ENCODE measurements around the gene CLK1. TPM values are rescaled to one million over a fixed set of nuclear protein-coding genes. Genes with fewer than 3 reads are reported as not detected.

CLK1 gene
- total and polyA plus RNA-seq, 3 donors from 2014 or later: 62.7 to 117 (median 107) TPM

- whole genome bisulfite sequencing, 2 donors: 95 to 98% methylated on average over 2 of the region's 2 CpGs
- DNase-seq: no peak
- H3K36me3 ChIP-seq (ENCODE audit: low read depth, missing control alignments): no peaks in the 10 kb centered on the region
- no peaks in the 10 kb centered on the region for H3K4me1 ChIP-seq
- TF ChIP-seq POLR2A (IDR thresholded peaks at IDR 0.05): no peak
- TF ChIP-seq CTCF (IDR thresholded peaks at IDR 0.05): no peak
- no peaks in the 10 kb centered on the region for H3K27me3 ChIP-seq
- H3K9me3 ChIP-seq: no peaks in the 10 kb centered on the region
- no peak overlapping the region for H3K27ac ChIP-seq
- intact Hi-C loops (cut with DNase I; ENCODE audit: low total_unique reads): no loop called here
- no peak overlapping the region for H3K4me3 ChIP-seq
Measured at GRCh38 chr2:200852605-200853004, 11.9 kb downstream of the CLK1 start.

DNA sequence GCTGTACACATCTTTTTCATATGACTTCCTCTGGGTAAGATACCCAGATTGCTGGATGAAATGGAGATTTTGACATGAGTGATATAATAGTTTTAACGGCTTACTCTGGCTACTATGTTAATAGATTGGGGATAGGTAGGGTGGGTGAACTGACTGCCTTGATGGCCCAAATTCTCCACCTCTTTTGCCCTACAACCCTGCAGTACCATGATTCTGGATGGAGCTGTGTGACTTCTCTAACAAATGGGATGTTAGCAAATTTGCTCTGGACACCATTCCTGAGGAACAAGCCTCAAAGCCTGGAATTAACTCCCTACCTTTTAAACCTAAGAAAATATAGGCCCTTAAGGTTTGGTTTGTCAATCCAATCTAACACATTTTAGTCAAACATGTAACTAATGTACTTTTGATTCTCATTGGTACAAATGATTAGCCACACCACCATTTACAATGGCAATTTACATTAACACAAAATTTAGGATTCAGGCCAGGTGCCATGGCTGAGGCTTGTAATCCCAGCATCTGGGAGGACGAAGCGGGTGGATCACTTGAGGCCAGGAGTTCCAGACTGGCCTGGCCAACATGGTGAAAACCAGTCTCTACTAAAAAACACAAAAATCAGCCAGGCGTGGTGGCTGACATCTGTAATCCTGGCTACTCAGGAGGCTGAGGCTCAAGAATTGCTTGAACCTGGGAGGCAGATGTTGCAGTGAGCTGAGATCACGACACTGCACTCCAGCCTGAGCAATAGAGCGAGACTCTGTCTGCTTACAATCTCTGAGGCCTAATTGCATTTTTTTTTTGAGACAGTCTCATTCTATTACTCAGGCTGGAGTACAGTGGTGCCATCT is 12.8 kb downstream of the CLK1 start:
- no peaks in the 10 kb centered on the region for H3K9me3 ChIP-seq
- no peaks in the 10 kb centered on the region for H3K36me3 ChIP-seq (ENCODE audit: low read depth, missing control alignments)
- no peaks in the 10 kb centered on the region for H3K4me1 ChIP-seq
- WGBS, 2 donors: 90 to 91% methylated on average over 6 of the region's 6 CpGs
- H3K4me3 ChIP-seq: no peak overlapping the region
- TF ChIP-seq CTCF (IDR thresholded peaks at IDR 0.05): no peak
- TF ChIP-seq POLR2A (IDR thresholded peaks at IDR 0.05): no peak
- no peak for DNase-seq
- intact Hi-C loops (cut with DNase I; ENCODE audit: low total_unique reads): no loop called here
- H3K27me3 ChIP-seq: no peaks in the 10 kb centered on the region
- no peak overlapping the region for H3K27ac ChIP-seq

DNA sequence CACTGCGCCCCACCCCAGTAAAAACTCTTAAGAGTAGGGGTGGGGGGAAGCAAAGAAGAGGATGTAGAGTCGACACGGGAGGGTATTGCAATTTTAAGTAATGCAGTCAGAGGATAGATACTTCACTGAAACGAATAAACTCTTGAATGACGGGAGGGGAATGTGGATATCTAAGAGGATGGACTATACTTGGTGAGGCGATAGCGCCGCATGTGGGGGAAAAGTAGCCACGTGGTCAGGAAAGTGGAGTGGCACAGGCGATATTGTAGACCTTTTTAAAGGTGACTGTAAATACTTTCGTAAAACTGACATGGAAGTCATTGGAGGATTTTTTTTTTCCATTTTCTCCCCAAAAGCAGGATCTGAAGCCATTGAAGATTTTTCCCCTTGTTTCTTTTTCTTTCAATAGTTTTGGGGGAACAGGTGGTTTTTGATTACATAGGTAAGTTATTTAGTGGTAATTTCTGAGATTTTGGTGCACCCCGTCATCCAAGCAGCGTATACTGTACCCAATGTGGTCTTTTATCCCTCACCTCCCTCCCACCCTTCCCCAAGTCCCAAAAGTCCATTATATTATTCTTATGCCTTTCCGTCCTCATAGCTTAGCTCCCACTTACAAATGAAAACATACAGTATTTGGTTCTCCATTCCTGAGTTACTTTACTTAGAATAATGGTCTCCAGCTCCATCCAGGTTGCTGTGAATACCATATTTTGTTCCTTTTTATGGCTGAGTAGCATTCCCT is 13.8 kb downstream of the CLK1 start:
- H3K27ac ChIP-seq: no peak overlapping the region
- H3K9me3 ChIP-seq: no peaks in the 10 kb centered on the region
- DNase-seq: no peak
- no peak for TF ChIP-seq POLR2A (IDR thresholded peaks at IDR 0.05)
- TF ChIP-seq CTCF (IDR thresholded peaks at IDR 0.05): no peak
- no peaks in the 10 kb centered on the region for H3K4me1 ChIP-seq
- H3K4me3 ChIP-seq: no peak overlapping the region
- 79 to 81% methylated on average over 14 of the region's 14 CpGs for WGBS, 2 donors
- intact Hi-C loops (cut with DNase I; ENCODE audit: low total_unique reads): no loop called here
- no peaks in the 10 kb centered on the region for H3K36me3 ChIP-seq (ENCODE audit: low read depth, missing control alignments)
- H3K27me3 ChIP-seq: no peaks in the 10 kb centered on the region

DNA sequence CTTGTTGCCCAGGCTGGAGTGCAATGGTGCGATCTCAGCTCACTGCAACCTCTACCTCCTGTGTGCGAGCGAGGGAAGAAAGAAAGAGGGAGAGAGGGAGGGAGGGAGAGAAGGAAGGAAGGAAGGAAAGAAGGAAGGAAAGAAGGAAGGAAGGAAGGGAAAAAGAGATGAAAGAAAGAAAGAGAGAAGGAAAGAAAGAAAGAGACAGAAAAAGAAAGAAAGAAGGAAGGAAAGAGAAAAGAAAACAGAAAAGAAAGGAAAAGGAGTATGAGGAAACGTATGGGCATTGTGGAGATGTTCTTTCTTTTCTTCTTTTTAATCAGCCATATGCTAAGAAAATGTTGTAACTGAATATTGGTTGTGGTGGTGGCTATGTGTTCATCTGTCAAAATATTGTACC is 16.5 kb downstream of the CLK1 start:
- no peak overlapping the region for H3K27ac ChIP-seq
- no peaks in the 10 kb centered on the region for H3K27me3 ChIP-seq
- intact Hi-C loops (cut with DNase I; ENCODE audit: low total_unique reads): no loop called here
- no peaks in the 10 kb centered on the region for H3K9me3 ChIP-seq
- DNase-seq: no peak
- TF ChIP-seq CTCF (IDR thresholded peaks at IDR 0.05) (no peak), POLR2A (IDR thresholded peaks at IDR 0.05) (no peak)
- no peaks in the 10 kb centered on the region for H3K4me1 ChIP-seq
- WGBS, 2 donors: 92% methylated on average over 4 of the region's 4 CpGs
- H3K4me3 ChIP-seq: no peak overlapping the region
- no peaks in the 10 kb centered on the region for H3K36me3 ChIP-seq (ENCODE audit: low read depth, missing control alignments)

All from testis (tissue), 3 donors.